CD14-positive monocyte (primary cell): ENCODE results near the gene COL10A1. TPM values are rescaled to one million over a fixed set of nuclear protein-coding genes. Genes with fewer than 3 reads are reported as not detected.

ENCODE experiments used
- DNase-seq, 3 donors: peaks; one replicate each; pipeline ENCODE4 v3.0.0-alpha.2; 2011 to 2022
- H2AFZ ChIP-seq: 2 replicates; pipeline ENCODE4 v1.6.0; 2012; ENCODE audit warnings: mild to moderate bottlenecking, low read depth, low read length, inconsistent platforms; ENCODE audit not compliant: insufficient read depth, poor library complexity, severe bottlenecking
- H3K27ac ChIP-seq, 2 donors: 1 replicate in 1 of 2; 2 replicates in 1 of 2; pipeline ENCODE4 v1.5.1; 2012 to 2013; ENCODE audit warnings: low read length in 2 of 2, control low read depth in 1 of 2, inconsistent platforms in 1 of 2, low read depth in 1 of 2, mild to moderate bottlenecking in 1 of 2
- H3K27me3 ChIP-seq, 2 donors: one replicate each; pipeline versions ENCODE4 v1.6.0 to v1.6.1; 2011 to 2013; ENCODE audit warnings: low read length in 2 of 2; ENCODE audit not compliant: control insufficient read depth in 2 of 2, insufficient read depth in 2 of 2
- H3K36me3 ChIP-seq, 2 donors: replicated peaks in 1 of 2; 1 replicate in 1 of 2; 2 replicates in 1 of 2; pipeline versions ENCODE4 v1.5.1 to v1.6.1; 2012 to 2013; ENCODE audit warnings: low read length in 2 of 2, control low read depth in 1 of 2, inconsistent platforms in 1 of 2, mild to moderate bottlenecking in 1 of 2; ENCODE audit not compliant: insufficient read depth in 2 of 2, control insufficient read depth in 1 of 2
- H3K4me1 ChIP-seq, 2 donors: 1 replicate in 1 of 2; 2 replicates in 1 of 2; pipeline versions ENCODE4 v1.5.1 to v1.6.1; 2012 to 2013; ENCODE audit warnings: low read length in 2 of 2, control low read depth in 1 of 2, inconsistent platforms in 1 of 2, mild to moderate bottlenecking in 1 of 2, moderate library complexity in 1 of 2; ENCODE audit not compliant: insufficient read depth in 2 of 2, control insufficient read depth in 1 of 2
- H3K4me2 ChIP-seq: replicated peaks from 2 replicates; pipeline ENCODE3; 2012; ENCODE audit warnings: low read length, moderate library complexity, mild to moderate bottlenecking; ENCODE audit not compliant: poor library complexity, severe bottlenecking; ENCODE audit errors: extremely low read depth
- H3K4me3 ChIP-seq, 3 experiments: fragments of 200-600 bp in 1 of 3; sonication (generic) in 1 of 3; replicated peaks in 1 of 3; 1 replicate in 2 of 3; 2 replicates in 1 of 3; pipeline ENCODE4 v1.5.1; 2011 to 2013; ENCODE audit warnings: low read length in 3 of 3, mild to moderate bottlenecking in 3 of 3, control low read depth in 2 of 3, low read depth in 2 of 3, inconsistent platforms in 1 of 3, moderate library complexity in 1 of 3
- H3K79me2 ChIP-seq: 2 replicates; pipeline ENCODE4 v1.6.0; 2012; ENCODE audit warnings: mild to moderate bottlenecking, control low read depth, inconsistent platforms, low read length, moderate library complexity; ENCODE audit not compliant: insufficient read depth
- H3K9ac ChIP-seq: 2 replicates; pipeline ENCODE4 v1.6.0; 2017; ENCODE audit warnings: low read length, mild to moderate bottlenecking; ENCODE audit not compliant: insufficient read depth, poor library complexity, severe bottlenecking
- H3K9me3 ChIP-seq, 2 donors: replicated peaks in 1 of 2; 1 replicate in 1 of 2; 2 replicates in 1 of 2; pipeline versions ENCODE4 v1.5.1 to v1.6.1; 2012 to 2013; ENCODE audit warnings: low read length in 2 of 2, control low read depth in 1 of 2; ENCODE audit not compliant: control insufficient read depth in 1 of 2, insufficient read depth in 1 of 2
- H4K20me1 ChIP-seq: 2 replicates; pipeline ENCODE4 v1.6.0; 2012; ENCODE audit warnings: mild to moderate bottlenecking, low read length, control low read depth, moderate library complexity; ENCODE audit not compliant: insufficient read depth
- H3K27ac Mint-ChIP-seq, 7 donors: one replicate each; pipeline ENCODE4 v1.8.0; 2020; ENCODE audit warnings: mild to moderate bottlenecking in 7 of 7, mixed read lengths in 7 of 7, moderate library complexity in 6 of 7, inconsistent platforms in 2 of 7
- H3K27me3 Mint-ChIP-seq, 3 donors: one replicate each; pipeline ENCODE4 v1.8.0; 2021 to 2022; ENCODE audit warnings: low read depth in 3 of 3, mild to moderate bottlenecking in 3 of 3, mixed read lengths in 3 of 3, moderate library complexity in 3 of 3, inconsistent platforms in 1 of 3
- H3K36me3 Mint-ChIP-seq, 2 donors: one replicate each; pipeline ENCODE4 v1.8.0; 2020; ENCODE audit warnings: mixed read lengths in 2 of 2, inconsistent platforms in 1 of 2, mild to moderate bottlenecking in 1 of 2
- H3K4me1 Mint-ChIP-seq: one replicate; pipeline ENCODE4 v1.8.0; 2020; ENCODE audit warnings: mild to moderate bottlenecking, mixed read lengths
- H3K4me3 Mint-ChIP-seq, 2 donors: one replicate each; pipeline ENCODE4 v1.8.0; 2020; ENCODE audit warnings: mild to moderate bottlenecking in 2 of 2, mixed read lengths in 2 of 2, moderate library complexity in 1 of 2
- H3K9me3 Mint-ChIP-seq, 7 donors: one replicate each; pipeline ENCODE4 v1.8.0; 2020 to 2022; ENCODE audit warnings: mixed read lengths in 7 of 7, mild to moderate bottlenecking in 6 of 7, moderate library complexity in 6 of 7, inconsistent platforms in 2 of 7
- CTCF ChIP-seq: fragments of 200-600 bp; IDR thresholded peaks from one replicate; pipeline ENCODE4 v1.8.0; 2022; ENCODE audit warnings: antibody characterized with exemption, mild to moderate bottlenecking
- WGBS: methylation state at CpG from one replicate; pipeline ENCODE4 v1.1.5; 2013; ENCODE audit warnings: missing lambda C conversion rate; ENCODE audit not compliant: insufficient coverage; 5-methylcytosine and 5-hydroxymethylcytosine counted together
- intact Hi-C, 2 donors: fragments of 100-400 bp; cut with micrococcal nuclease; formaldehyde crosslinking; loops; one replicate each; pipeline versions ENCODE4 v1.15.0 to v1.15.1; 2023
- polyA plus RNA-seq, 3 donors: library from polyadenylated mRNA; depleted of rRNA in 1 of 3; unstranded in 2 of 3; stranded (reverse) in 1 of 3; fragments of 300-500 nt in 2 of 3; fragments of >200 nt in 1 of 3; fragmentation: Illumina TruSeq in 2 of 3; gene quantifications; 1 replicate in 2 of 3; 2 replicates in 1 of 3; pipeline ENCODE4 v1.2.3, GENCODE V29; 2012 to 2021

The COL10A1 gene
- polyA plus RNA-seq, 3 donors = not detected

GRCh38 chr6:116070101-116070500, 55.8 kb downstream of the COL10A1 start:
- Histone ChIP-seq H3K9me3 (no peaks in the 10 kb centered on the region), H3K36me3 (no peaks in the 10 kb centered on the region), H3K4me3 (no peak overlapping the region), H4K20me1 (no peaks in the 10 kb centered on the region), H3K79me2 (no peaks in the 10 kb centered on the region), H3K27me3 (peaks cover 0 to 2% of the 10 kb centered on the region in 2 donors), H2AFZ (no peak overlapping the region), H3K9ac (no peak overlapping the region), H3K4me2 (no peak overlapping the region), H3K27ac (no peak overlapping the region), H3K4me1 (no peaks in the 10 kb centered on the region)
- no peak for DNase-seq
- no peak overlapping the region for H3K4me3 Mint-ChIP-seq
- H3K9me3 Mint-ChIP-seq = peaks cover 0 to 3% (median 0%) of the 10 kb centered on the region in 7 donors
- intact Hi-C loops = no loop called here
- WGBS = 100% methylated on average over 1 of the region's 1 CpG
- H3K27me3 Mint-ChIP-seq = peaks cover 0 to 3% (median 3%) of the 10 kb centered on the region in 3 donors
- no peaks in the 10 kb centered on the region for H3K4me1 Mint-ChIP-seq
- no peaks in the 10 kb centered on the region for H3K36me3 Mint-ChIP-seq
- H3K27ac Mint-ChIP-seq = no peak overlapping the region
- no peak for TF ChIP-seq CTCF

Other genes with a start within 250 kb of the COL10A1 start
- gene FRK, start 65.2 kb downstream of the COL10A1 start, polyA plus RNA-seq = not detected
- 10 to 100 TPM; 18.2 to 39.0 (median 28.3) TPM for gene NT5DC1, start 25.3 kb downstream of the COL10A1 start, polyA plus RNA-seq
- 1 to 10 TPM; 1.8 to 3.6 (median 2.2) TPM for gene TSPYL4, start 127.9 kb upstream of the COL10A1 start, polyA plus RNA-seq
- gene TSPYL1, start 153.8 kb upstream of the COL10A1 start, polyA plus RNA-seq = 10 to 100 TPM; 19.6 to 21.0 (median 20.0) TPM
- 10 to 100 TPM; 14.6 to 36.5 (median 28.4) TPM for gene DSE, start 244.8 kb upstream of the COL10A1 start, polyA plus RNA-seq